Suprapubic skin (tissue), 4 donors: ENCODE results near the gene PARD3B. TPM values are rescaled to one million over a fixed set of nuclear protein-coding genes. Genes with fewer than 3 reads are reported as not detected.

Source experiments
- DNase-seq, 2 donors: peaks; one replicate each; pipeline ENCODE4 v3.0.0-alpha.2; 2019; ENCODE audit warnings: low spot score in 2 of 2
- H3K27ac ChIP-seq: fragments of 200-600 bp; sonication (generic); one replicate; pipeline ENCODE4 v1.5.1; 2019
- H3K27me3 ChIP-seq: fragments of 200-600 bp; sonication (generic); one replicate; pipeline ENCODE4 v1.5.1; 2019
- H3K36me3 ChIP-seq: fragments of 200-600 bp; sonication (generic); one replicate; pipeline ENCODE4 v1.5.1; 2019
- H3K4me1 ChIP-seq: fragments of 200-600 bp; sonication (generic); one replicate; pipeline ENCODE4 v1.5.1; 2019
- H3K4me3 ChIP-seq: fragments of 200-600 bp; sonication (generic); one replicate; pipeline ENCODE4 v1.5.1; 2019; ENCODE audit warnings: mild to moderate bottlenecking
- H3K9me3 ChIP-seq: fragments of 200-600 bp; sonication (generic); one replicate; pipeline ENCODE4 v1.5.1; 2019
- CTCF ChIP-seq, 2 donors: fragments of 200-600 bp in 1 of 2; fragments of 450-650 bp in 1 of 2; sonication (generic) in 1 of 2; IDR thresholded peaks; one replicate each; pipeline ENCODE4 v1.5.1; 2016 to 2019; ENCODE audit warnings: antibody characterized with exemption in 2 of 2, mild to moderate bottlenecking in 1 of 2, moderate library complexity in 1 of 2
- EP300 ChIP-seq: sonication (generic); formaldehyde crosslinking; IDR thresholded peaks from one replicate; pipeline ENCODE4 v1.6.1; 2017; ENCODE audit warnings: antibody characterized with exemption
- POLR2A ChIP-seq, 2 donors: fragments of 450-650 bp; IDR thresholded peaks; one replicate each; pipeline ENCODE4 v1.6.1; 2017; ENCODE audit warnings: antibody characterized with exemption in 2 of 2, mild to moderate bottlenecking in 2 of 2, moderate library complexity in 2 of 2
- POLR2AphosphoS5 ChIP-seq, 3 donors: sonication (generic); formaldehyde crosslinking; IDR thresholded peaks; one replicate each; pipeline ENCODE4 v1.6.1; 2017; ENCODE audit warnings: antibody characterized with exemption in 3 of 3
- WGBS: methylation state at CpG from one replicate; pipeline ENCODE4 v1.1.5; 2018; 5-methylcytosine and 5-hydroxymethylcytosine counted together
- total RNA-seq, 4 donors: library from RNA; depleted of rRNA; stranded (reverse); fragments of >200 nt; gene quantifications; one replicate each; pipeline ENCODE4 v1.1.0, GENCODE V29; 2016

PARD3B gene
- total RNA-seq, 4 donors from 2014 or later: 12.5 to 18.9 (median 15.5) TPM

DNA sequence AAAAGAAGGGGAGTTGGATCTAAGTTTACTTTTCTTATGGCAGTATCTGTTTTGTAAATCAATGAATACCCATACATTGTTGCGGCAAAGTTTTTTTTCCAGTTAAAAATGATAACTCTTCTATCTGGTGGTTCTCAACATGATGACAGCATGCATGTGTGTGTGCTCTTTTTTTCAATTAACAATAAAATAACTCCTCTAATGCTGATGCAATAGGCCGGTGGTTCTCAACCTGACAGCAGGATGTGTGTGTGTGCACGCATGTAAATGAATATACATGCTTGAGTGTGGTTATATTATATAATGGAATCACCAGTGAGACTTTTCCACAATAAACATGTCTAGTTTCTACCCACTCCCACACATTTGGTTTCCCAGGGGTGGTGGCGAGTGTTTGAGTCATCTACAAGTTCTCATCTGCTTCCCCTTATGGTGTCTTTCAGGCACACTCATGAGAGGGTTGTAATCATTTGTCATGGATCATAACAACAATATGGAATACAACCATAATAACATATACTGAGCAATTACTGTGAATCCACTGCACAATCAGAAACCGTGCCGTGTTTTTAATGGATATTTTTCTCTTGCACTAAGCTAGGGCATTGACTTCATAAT lies 31.2 kb downstream of the PARD3B start:
- Histone ChIP-seq H3K27me3 (no peaks in the 10 kb centered on the region), H3K36me3 (no peaks in the 10 kb centered on the region), H3K9me3 (no peaks in the 10 kb centered on the region), H3K4me3 (no peak overlapping the region), H3K27ac (no peak overlapping the region), H3K4me1 (peaks cover 10% of the 10 kb centered on the region)
- DNase-seq: no peak
- WGBS: 94% methylated on average over 6 of the region's 6 CpGs
- TF ChIP-seq POLR2A (IDR thresholded peaks at IDR 0.05) (no peak), POLR2AphosphoS5 (IDR thresholded peaks at IDR 0.05) (no peak), EP300 (no peak), CTCF (IDR thresholded peaks at IDR 0.05) (no peak)

DNA sequence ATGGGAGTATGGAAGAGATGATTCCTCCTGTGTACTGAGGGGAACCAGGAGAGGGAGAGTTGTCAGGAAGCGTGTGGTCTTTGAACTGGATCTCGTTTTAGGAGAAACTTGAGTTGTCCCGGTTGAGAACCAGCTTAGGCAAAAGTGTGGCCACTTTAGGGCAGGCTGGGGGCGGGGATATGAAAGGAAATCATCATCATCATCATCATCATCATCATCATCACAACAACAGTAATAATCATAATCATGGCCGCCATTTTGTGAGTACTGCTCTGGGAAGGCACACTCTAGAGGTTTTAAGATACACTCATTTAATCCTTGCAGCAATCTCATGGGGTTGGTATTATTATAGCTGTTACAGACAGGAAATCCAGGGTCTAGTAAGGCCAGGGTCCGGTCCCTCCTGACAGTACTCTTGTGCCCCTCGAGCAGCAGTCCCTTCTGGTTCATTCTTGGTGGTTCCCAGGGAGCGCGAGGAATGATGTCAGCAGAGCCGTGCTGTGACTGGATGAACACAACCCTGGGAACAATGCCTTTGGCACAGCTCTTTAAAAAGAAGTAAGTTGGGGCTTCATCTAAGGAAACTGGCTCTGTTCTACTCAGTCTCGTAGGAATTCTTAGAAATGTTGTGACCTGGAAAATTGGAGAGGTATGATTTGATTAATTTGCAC lies 33.8 kb downstream of the PARD3B start:
- no peak for TF ChIP-seq CTCF (IDR thresholded peaks at IDR 0.05)
- no peak for TF ChIP-seq POLR2A (IDR thresholded peaks at IDR 0.05)
- DNase-seq: no peak
- Histone ChIP-seq H3K27ac (no peak overlapping the region), H3K9me3 (no peaks in the 10 kb centered on the region), H3K36me3 (no peaks in the 10 kb centered on the region), H3K4me1 (peaks cover 7% of the 10 kb centered on the region), H3K4me3 (no peak overlapping the region), H3K27me3 (no peaks in the 10 kb centered on the region)
- 93% methylated on average over 11 of the region's 11 CpGs for WGBS

GRCh38 chr2:204581946-204582345 lies 36.7 kb downstream of the PARD3B start:
- Histone ChIP-seq H3K27me3 (no peaks in the 10 kb centered on the region), H3K27ac (no peak overlapping the region), H3K9me3 (no peaks in the 10 kb centered on the region), H3K4me1 (no peaks in the 10 kb centered on the region), H3K36me3 (no peaks in the 10 kb centered on the region), H3K4me3 (no peak overlapping the region)
- WGBS: 75% methylated on average over 4 of the region's 4 CpGs
- DNase-seq: no peak
- TF ChIP-seq POLR2A (IDR thresholded peaks at IDR 0.05) (no peak), CTCF (IDR thresholded peaks at IDR 0.05) (no peak), EP300 (no peak), POLR2AphosphoS5 (IDR thresholded peaks at IDR 0.05) (no peak)

- H3K9me3 ChIP-seq: no peaks in the 10 kb centered on the region
- H3K27me3 ChIP-seq: no peaks in the 10 kb centered on the region
- WGBS: 92% methylated on average over 2 of the region's 2 CpGs
- DNase-seq: no peak
- TF ChIP-seq POLR2A (IDR thresholded peaks at IDR 0.05) (no peak), POLR2AphosphoS5 (IDR thresholded peaks at IDR 0.05) (no peak), EP300 (no peak), CTCF (IDR thresholded peaks at IDR 0.05) (no peak)
- H3K36me3 ChIP-seq: no peaks in the 10 kb centered on the region
- no peak overlapping the region for H3K4me3 ChIP-seq
- no peaks in the 10 kb centered on the region for H3K4me1 ChIP-seq
- no peak overlapping the region for H3K27ac ChIP-seq
Measured at GRCh38 chr2:204583773-204584172, 38.5 kb downstream of the PARD3B start.

- H3K27ac ChIP-seq: no peak overlapping the region
- WGBS: 83% methylated on average over 1 of the region's 1 CpG
Measured at GRCh38 chr2:204585930-204586329, 40.7 kb downstream of the PARD3B start.

More at GRCh38 chr2:204585930-204586329, 40.7 kb downstream of the PARD3B start:
- no peak for TF ChIP-seq CTCF (IDR thresholded peaks at IDR 0.05)
- no peak for TF ChIP-seq EP300
- DNase-seq: no peak
- Histone ChIP-seq H3K4me1 (no peaks in the 10 kb centered on the region), H3K4me3 (no peak overlapping the region), H3K9me3 (peaks cover 4% of the 10 kb centered on the region), H3K27me3 (no peaks in the 10 kb centered on the region), H3K36me3 (no peaks in the 10 kb centered on the region)
